WTC11 (cell line): ENCODE measurements around the gene CFAP157.

Experiments used
- ATF2 ChIP-seq: sonication (generic); formaldehyde crosslinking; IDR thresholded peaks from 2 replicates; pipeline ENCODE4 v1.8.1; 2022; ENCODE audit warnings: low read depth, missing genetic modification reagents, borderline replicate concordance
- ATF3 ChIP-seq: sonication (generic); formaldehyde crosslinking; conservative IDR thresholded peaks from 2 replicates; pipeline ENCODE4 v1.8.1; 2022; ENCODE audit warnings: mild to moderate bottlenecking, missing genetic modification reagents
- CTCF ChIP-seq: fragments of 200-600 bp; IDR thresholded peaks from 2 replicates; pipeline ENCODE4 v1.8.0; 2022; ENCODE audit warnings: antibody characterized with exemption
- MAX ChIP-seq: sonication (generic); formaldehyde crosslinking; IDR thresholded peaks from 2 replicates; pipeline ENCODE4 v1.8.0; 2022; ENCODE audit warnings: mild to moderate bottlenecking, missing genetic modification reagents
- NFATC4 ChIP-seq: fragments of 250-450 bp; sonication (Bioruptor Pico); IDR thresholded peaks from 2 replicates; pipeline ENCODE4 v1.9.0; 2021; ENCODE audit warnings: mild to moderate bottlenecking
- NR2C2 ChIP-seq: sonication (generic); formaldehyde crosslinking; IDR thresholded peaks from 2 replicates; pipeline ENCODE4 v1.8.0; 2022; ENCODE audit warnings: mild to moderate bottlenecking, missing genetic modification reagents
- SMAD3 ChIP-seq: sonication (generic); formaldehyde crosslinking; IDR thresholded peaks from 2 replicates; pipeline ENCODE4 v1.8.0; 2022; ENCODE audit warnings: missing genetic modification reagents, mild to moderate bottlenecking, borderline replicate concordance
- TEAD4 ChIP-seq: sonication (generic); formaldehyde crosslinking; IDR thresholded peaks from 2 replicates; pipeline ENCODE4 v1.8.0; 2022; ENCODE audit warnings: mild to moderate bottlenecking, missing genetic modification reagents
- ZNF532 ChIP-seq: fragments of 250-450 bp; sonication (Bioruptor Pico); IDR thresholded peaks from 2 replicates; pipeline ENCODE4 v1.9.0; 2021; ENCODE audit warnings: mild to moderate bottlenecking, borderline replicate concordance

- TF ChIP-seq ATF2 (CRISPR knock-in tag): no peak
- TF ChIP-seq CTCF: no peak
- no peak for TF ChIP-seq SMAD3 (CRISPR knock-in tag)
- no peak for TF ChIP-seq MAX
- TF ChIP-seq ATF3 (CRISPR knock-in tag): no peak
- TF ChIP-seq TEAD4 (CRISPR knock-in tag): no peak
- TF ChIP-seq NR2C2 (CRISPR knock-in tag): no peak
- no peak for TF ChIP-seq ZNF532
- no peak for TF ChIP-seq NFATC4
Observed at GRCh38 chr9:127730799-127731410, 24.1 kb downstream of the CFAP157 start.
